ENCODE results near the gene DVL1.

The DVL1 gene

DNA sequence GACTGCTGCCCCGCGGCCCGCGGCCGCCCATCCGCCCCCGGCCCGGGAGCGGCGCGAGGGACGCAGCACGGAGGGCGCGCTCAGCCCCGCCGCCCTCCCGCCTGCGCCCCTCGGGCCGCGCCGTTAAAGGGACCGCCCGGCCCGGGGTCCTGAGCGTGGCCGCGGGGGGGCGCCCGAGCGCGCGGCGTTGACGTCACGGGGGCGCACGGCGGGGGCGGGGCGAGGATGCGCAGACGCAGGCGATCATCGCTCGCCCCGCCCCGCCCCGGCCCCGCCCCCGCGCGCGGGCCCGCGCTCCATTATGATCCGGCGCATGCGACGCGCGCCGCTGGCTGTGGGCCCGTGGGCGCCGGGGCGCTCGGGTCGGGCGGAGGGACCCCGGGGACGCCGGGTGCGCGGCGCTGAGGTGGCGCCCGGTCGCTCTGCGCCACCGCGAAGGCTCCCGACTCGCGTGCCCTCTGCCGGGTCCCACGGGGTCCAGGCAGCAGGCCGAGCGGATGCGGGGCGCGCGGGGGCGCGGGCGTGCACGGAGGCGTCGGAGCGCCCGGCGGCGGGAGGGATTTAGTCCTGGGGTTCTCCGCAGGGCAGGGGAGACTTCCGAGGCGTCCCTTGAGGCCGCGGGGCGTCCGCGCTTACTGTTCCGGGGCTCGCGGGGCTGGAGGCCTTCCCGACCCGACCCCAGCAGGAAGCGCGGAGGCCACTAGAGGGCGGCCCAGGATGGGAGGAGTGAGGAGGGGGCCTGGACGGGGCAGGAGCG lies at the start of gene DVL1:
Gene DVL1 (minus strand): TSS at position 163 of the 757 bp plus-strand sequence. CDS start 353 bp downstream, outside the sequence.
- TF ChIP-seq, protein P1, sequence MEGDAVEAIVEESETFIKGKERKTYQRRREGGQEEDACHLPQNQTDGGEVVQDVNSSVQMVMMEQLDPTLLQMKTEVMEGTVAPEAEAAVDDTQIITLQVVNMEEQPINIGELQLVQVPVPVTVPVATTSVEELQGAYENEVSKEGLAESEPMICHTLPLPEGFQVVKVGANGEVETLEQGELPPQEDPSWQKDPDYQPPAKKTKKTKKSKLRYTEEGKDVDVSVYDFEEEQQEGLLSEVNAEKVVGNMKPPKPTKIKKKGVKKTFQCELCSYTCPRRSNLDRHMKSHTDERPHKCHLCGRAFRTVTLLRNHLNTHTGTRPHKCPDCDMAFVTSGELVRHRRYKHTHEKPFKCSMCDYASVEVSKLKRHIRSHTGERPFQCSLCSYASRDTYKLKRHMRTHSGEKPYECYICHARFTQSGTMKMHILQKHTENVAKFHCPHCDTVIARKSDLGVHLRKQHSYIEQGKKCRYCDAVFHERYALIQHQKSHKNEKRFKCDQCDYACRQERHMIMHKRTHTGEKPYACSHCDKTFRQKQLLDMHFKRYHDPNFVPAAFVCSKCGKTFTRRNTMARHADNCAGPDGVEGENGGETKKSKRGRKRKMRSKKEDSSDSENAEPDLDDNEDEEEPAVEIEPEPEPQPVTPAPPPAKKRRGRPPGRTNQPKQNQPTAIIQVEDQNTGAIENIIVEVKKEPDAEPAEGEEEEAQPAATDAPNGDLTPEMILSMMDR (IDR thresholded peaks at IDR 0.05), result peak; percentile 44

DNA sequence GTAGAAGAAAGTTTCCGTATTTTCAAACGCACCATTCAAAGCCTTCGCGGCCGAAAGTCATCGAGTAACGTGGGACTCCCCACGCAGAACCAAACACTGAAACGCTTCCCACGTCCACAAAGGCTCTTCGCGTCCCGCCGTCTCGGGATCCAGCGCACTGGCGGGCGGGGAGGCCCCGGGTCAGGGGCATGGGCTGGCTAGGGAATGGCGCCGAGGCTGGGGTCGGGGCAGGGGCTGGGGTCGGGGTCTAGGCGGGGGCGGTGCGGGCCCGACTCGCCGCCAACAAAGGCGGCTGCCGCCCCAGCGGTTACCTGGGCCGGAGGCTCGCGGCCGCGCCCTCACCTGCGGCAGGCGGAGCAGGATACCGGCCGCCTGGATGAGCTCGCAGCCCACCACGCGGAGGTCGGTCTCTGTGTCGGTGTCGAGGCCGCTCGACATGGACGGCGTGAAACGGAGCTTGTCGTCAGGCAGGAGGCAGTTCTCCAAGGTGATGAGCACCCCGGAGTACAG lies 49.5 kb upstream of the DVL1 start:
- TF ChIP-seq, protein P1 (IDR thresholded peaks at IDR 0.05), result no peak

DNA sequence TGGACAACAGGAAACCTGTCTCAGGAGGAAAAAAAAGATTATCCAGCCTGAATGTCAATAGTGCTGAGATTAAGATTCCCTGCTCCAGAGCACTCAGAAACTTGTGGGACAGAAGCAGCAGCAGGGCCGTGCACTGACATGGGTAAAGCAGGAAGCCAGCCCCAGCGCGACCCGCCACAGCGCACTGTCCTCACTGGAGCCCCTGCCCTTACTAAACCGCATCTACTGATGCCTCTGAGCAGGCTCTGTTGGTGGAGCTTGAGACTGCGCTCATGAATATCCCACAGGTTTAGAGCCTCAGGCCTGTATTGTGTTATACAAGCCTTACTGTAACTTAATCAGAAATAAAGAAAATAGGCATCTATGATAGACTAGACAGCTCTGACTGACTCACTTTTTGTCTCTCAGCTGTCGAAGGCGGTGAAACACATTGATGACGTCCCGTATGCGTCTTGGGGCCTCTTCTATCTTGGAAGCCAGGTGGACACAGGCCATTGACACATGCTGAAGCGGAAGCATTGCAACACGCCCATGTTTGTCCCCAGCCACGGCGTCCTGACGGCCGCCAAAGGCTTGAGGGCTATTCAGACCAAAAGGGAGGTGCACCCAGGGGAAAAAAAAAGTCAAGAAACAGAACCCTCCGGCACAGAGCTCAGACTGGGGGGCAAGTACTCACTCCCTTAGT lies 48.8 kb upstream of the DVL1 start:
- TF ChIP-seq, protein P1 (IDR thresholded peaks at IDR 0.05), result no peak

DNA sequence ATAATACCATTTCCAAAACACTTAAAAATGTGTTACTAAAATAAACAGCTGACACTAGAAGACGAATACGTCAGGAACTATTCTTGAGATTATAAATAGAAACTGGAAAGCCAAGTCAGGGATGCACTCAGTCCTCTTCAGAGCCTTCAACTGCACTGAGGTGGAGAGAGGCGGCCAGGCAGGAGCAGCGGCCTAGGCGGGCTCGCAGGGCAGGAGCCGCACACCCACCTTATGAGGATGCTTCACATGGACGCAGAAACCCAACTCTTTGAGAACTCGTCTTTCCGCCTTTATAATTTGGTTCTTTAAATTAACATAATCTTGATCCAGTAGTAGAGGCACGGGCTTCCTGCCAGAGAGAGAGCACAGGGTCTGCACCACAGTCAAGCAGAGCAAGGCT lies 45.9 kb upstream of the DVL1 start:
- TF ChIP-seq, protein P1 (IDR thresholded peaks at IDR 0.05), result no peak

DNA sequence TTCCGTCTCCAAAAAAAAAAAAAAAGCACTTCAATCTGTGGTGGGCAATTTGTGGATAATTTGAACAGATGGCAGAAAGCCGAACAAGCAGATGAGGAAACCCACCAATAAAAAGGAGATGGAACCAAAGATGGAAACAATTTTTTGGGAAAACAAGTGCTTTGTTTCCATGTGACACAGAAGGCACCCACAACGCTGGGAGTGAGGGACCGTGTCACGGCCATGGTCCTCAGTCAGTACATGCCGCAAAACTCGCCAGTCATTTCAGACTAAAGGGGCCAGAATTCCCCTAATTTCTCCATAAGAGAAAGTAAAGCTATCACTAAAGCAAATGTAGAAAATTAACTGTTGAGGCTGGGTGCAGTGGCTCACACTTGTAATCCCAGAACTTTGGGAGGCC lies 44.9 kb upstream of the DVL1 start:
- TF ChIP-seq, protein P1 (IDR thresholded peaks at IDR 0.05), result no peak

DNA sequence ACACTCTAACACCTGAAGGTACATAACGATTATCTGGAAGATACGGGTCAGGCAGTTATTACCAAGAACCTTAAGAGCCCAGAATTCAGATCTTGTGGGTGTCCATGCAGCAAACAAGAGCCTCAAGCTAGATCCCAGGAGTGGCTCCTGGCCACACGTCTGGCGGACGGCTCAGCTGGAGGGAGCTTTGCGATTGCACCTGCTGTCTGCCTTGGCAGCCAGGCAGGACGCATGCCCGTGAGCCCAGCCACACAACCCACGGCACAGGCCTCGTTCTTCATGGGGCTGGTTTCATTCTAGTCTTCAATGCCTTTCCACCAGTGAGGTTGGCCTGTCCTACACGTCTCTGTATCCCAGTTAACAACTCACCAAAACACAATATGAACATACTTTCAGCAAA lies 44.2 kb upstream of the DVL1 start:
- TF ChIP-seq, protein P1 (IDR thresholded peaks at IDR 0.05), result no peak

DNA sequence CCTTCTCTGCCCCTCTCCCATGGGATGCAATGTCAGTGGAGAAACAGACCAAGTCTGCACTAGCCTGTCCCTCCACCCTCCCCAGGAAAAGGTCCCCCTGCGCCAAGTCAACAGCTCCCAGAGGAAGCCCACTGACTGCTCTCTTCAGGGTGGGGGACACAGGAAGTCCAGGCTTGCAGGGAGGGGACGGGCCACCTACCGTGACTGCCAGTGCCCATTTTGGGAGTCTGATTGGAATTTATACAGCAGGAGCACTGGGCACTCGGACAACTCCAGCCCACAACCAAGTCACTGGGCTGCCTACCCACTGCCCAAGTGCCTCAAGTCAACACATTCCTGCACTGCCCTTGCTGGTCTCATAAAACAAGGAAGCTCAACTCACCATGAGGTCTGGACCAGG lies 43.8 kb upstream of the DVL1 start:
- TF ChIP-seq, protein P1 (IDR thresholded peaks at IDR 0.05), result no peak

Measured in LNCAP (cell line).